Activated naive CD8-positive, alpha-beta T cell treated with anti-CD3 and anti-CD28 coated beads, Interleukin-2, amount 10 ng/mL, durations not matched to agents 7 days and 5 days (primary cell): ENCODE measurements around the gene SP140. TPM values are rescaled to one million over a fixed set of nuclear protein-coding genes. Genes with fewer than 3 reads are reported as not detected.

Experiments used
- ATAC-seq: fragments of 150-1000 bp; cut with Tn5 transposase; one replicate; pipeline ENCODE4 v1.10.0; 2021; ENCODE audit warnings: low read depth, moderate library complexity
- POLR2A ChIA-PET: fragments of 350-600 bp; sonication (Branson Sonifier 250); formaldehyde crosslinking; loops from one replicate; lab custom pipeline; 2021; ENCODE audit warnings: antibody characterized with exemption; lab: Charles Lee
- DNase-seq: peaks from one replicate; pipeline ENCODE4 v3.0.0; 2021
- H3K27ac Mint-ChIP-seq: one replicate; pipeline ENCODE4 v1.8.0; 2022; ENCODE audit warnings: mild to moderate bottlenecking, mixed read lengths
- H3K27me3 Mint-ChIP-seq: one replicate; pipeline ENCODE4 v1.8.0; 2022; ENCODE audit warnings: mild to moderate bottlenecking, moderate library complexity, mixed read lengths
- H3K36me3 Mint-ChIP-seq: one replicate; pipeline ENCODE4 v1.8.0; 2021; ENCODE audit warnings: mild to moderate bottlenecking, mixed read lengths
- H3K4me1 Mint-ChIP-seq: one replicate; pipeline ENCODE4 v1.8.0; 2021; ENCODE audit warnings: mixed read lengths
- H3K4me3 Mint-ChIP-seq: one replicate; pipeline ENCODE4 v1.8.0; 2022; ENCODE audit warnings: mild to moderate bottlenecking, moderate library complexity, mixed read lengths
- H3K9me3 Mint-ChIP-seq: one replicate; pipeline ENCODE4 v1.8.0; 2021; ENCODE audit warnings: mixed read lengths
- total RNA-seq, 2 experiments: library from RNA; stranded (reverse); gene quantifications; one replicate each; pipeline ENCODE4 v1.2.3, GENCODE V29; 2021

The SP140 gene
- 10 to 100 TPM; 58.7 to 61.4 TPM for total RNA-seq

DNA sequence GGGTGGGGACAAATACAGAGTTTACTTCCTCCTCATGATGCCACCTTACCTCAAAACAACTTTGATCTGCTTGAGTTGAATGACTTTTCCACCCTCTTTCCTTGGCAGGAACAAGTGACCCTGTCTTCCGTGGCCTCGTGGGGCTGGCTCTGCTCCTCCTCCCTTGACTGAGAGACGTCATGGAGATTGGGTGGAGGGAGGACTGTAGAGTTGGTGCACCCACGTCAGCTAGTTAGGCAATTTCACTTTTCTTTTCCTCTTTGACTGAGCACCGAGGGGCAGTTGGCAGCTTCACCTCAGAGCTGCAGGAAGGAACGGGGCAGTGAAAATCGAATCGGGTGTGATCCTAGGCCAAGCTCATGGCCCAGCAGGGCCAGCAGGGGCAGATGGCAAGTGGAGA is at the start of gene SP140:
Gene SP140 (plus strand): TSS at position 251 of the 400 bp plus-strand sequence. CDS start 109 bp downstream, at position 360.
- H3K4me1 Mint-ChIP-seq: peaks cover 52% of the 10 kb centered on the region

DNA sequence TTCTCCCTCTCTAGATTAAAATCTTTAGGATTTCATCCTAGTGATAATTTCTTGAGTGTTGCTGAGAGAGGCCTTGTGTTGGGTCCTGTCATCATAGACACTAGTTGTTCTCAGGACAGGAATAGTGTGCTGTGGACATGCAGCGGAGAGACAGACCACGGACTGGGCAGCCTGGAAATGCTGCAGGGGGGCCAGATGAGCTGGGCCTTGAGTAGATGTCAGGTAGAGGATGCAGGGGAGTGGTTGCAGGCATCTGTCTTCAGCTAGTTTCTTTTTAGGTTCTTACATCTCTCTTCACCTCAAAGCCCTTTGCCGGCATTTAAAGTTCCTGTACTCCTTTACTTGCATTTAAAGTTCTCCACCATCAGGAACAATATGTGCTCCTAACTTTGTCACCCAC is 48.5 kb upstream of the SP140 start:
- Mint-ChIP-seq H3K27me3 (no peaks in the 10 kb centered on the region), H3K4me1 (peaks cover 9% of the 10 kb centered on the region), H3K36me3 (peaks cover 56% of the 10 kb centered on the region), H3K27ac (peak overlapping the region; percentile 26), H3K4me3 (no peak overlapping the region), H3K9me3 (peaks cover 1% of the 10 kb centered on the region)
- ATAC-seq (no peak), DNase-seq (no peak)
- POLR2A ChIA-PET: interaction anchor here (0.5 kb wide), 1 partner anchor 178 kb away, joined by 4 read pairs; no protein-coding TSS in a partner anchor

More for the DNA sequence above, at the start of gene SP140:
- peak within 1 kb of the TSS; percentile 89 for H3K4me3 Mint-ChIP-seq
- POLR2A ChIA-PET: interaction anchor here (1.0 to 1.4 kb wide), 4 partner anchors 94 to 222 kb away, joined by 3 to 13 read pairs (median 5); partner anchors contain the start of genes SP100 and SP140L
- H3K27ac Mint-ChIP-seq: peak within 1 kb of the TSS; percentile 94
- DNase-seq: peak; percentile 58
- peaks cover 6% of the 10 kb centered on the region for H3K9me3 Mint-ChIP-seq
- H3K27me3 Mint-ChIP-seq: no peaks in the 10 kb centered on the region
- peaks cover 20% of the 10 kb centered on the region for H3K36me3 Mint-ChIP-seq
- ATAC-seq: peak; percentile 84

DNA sequence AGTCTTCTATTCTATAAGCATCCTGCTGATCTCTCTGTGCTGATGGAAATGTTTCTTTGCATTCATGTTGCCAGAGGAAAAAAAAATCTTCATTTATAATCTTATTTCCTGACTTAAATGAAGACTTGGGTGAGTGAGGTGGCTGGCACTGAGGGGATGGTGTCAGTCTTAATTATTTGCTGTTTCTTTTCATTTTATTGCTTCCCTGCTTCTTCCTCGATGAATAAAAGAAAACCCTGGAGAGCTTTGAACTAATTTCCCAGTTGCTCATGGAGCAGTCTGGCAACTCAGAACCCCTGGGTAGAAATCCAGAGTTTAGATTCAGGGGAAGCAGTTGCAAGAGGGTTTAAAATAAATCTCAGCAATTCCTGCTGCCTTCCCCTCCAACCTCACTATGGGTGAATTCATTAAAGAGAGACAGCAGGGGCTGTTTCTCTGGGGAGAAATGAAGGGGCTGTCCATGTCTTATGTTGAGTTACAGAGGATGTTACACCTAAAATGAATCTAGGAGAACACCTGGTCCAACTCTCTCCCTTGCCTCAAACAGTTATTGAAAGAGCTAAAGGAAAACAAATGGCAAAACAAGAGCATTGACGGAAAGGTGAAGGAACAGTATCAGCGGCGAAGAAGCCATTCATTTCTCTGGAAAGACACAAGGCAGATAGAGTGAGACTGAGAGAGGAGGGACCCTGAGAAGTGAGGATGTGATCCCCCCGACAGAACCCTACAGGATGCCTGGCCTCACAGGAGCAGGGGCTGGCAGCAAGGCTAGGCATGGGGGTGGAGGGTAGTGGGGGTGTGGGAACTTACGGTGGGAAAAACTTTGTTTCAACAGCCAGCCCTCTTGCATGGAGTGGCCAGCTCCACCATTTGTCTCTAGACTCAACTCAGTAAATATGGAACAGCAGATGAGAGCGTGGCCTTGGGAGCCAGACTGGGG is 46.7 kb upstream of the SP140 start:
- Mint-ChIP-seq H3K27ac (peak overlapping the region; percentile 74), H3K36me3 (peaks cover 65% of the 10 kb centered on the region), H3K9me3 (peaks cover 1% of the 10 kb centered on the region), H3K4me3 (no peak overlapping the region), H3K27me3 (no peaks in the 10 kb centered on the region), H3K4me1 (peaks cover 9% of the 10 kb centered on the region)
- DNase-seq (no peak), ATAC-seq (no peak)
- POLR2A ChIA-PET: no interaction called here

DNA sequence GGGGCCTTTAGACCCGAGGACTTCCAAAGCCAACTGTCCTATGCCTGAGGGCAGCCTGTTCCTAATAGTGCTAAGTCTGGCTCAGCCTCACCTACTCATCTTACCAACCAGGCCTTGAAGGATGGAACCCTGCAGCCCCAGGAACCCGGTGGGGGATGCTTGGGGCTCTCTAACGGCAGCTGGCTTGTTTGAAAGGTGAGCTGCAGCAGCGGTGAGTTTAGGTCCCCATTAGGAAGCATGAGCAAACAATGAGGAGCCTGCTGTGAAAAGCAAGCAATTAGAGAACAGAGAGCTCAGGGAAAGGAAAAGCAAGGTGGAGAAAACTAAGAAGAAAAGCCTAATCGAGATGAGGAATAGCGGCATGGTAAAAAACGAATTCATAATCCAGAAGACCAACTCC is 45.6 kb upstream of the SP140 start:
- ATAC-seq: no peak
- Mint-ChIP-seq H3K27ac (no peak overlapping the region), H3K4me1 (peaks cover 9% of the 10 kb centered on the region), H3K27me3 (no peaks in the 10 kb centered on the region), H3K36me3 (peaks cover 72% of the 10 kb centered on the region), H3K9me3 (peaks cover 1% of the 10 kb centered on the region), H3K4me3 (no peak overlapping the region)
- no peak for DNase-seq
- POLR2A ChIA-PET: no interaction called here

DNA sequence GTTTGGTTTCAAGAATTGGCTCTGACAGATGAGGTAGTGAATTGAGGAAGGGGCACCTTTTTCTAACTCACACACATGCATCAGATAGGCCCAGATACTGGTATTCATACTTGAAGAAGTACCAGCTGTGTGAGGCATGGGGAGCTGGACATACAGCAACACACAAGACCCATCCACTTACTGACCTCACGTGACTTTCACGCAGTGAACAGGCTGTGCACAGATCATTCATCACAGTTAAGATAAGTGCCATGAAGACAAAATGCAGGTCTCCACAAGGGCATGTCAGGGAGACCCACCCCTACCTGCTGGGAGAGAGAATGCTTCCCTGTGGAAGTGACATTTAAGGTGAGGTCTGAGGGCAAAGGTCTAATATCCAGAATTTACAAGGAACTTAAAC is 44.3 kb upstream of the SP140 start:
- Mint-ChIP-seq H3K36me3 (peaks cover 76% of the 10 kb centered on the region), H3K4me3 (no peak overlapping the region), H3K4me1 (peaks cover 7% of the 10 kb centered on the region), H3K27ac (peak overlapping the region; percentile 13), H3K27me3 (no peaks in the 10 kb centered on the region), H3K9me3 (peaks cover 1% of the 10 kb centered on the region)
- ATAC-seq: no peak
- POLR2A ChIA-PET: no interaction called here
- DNase-seq: no peak

DNA sequence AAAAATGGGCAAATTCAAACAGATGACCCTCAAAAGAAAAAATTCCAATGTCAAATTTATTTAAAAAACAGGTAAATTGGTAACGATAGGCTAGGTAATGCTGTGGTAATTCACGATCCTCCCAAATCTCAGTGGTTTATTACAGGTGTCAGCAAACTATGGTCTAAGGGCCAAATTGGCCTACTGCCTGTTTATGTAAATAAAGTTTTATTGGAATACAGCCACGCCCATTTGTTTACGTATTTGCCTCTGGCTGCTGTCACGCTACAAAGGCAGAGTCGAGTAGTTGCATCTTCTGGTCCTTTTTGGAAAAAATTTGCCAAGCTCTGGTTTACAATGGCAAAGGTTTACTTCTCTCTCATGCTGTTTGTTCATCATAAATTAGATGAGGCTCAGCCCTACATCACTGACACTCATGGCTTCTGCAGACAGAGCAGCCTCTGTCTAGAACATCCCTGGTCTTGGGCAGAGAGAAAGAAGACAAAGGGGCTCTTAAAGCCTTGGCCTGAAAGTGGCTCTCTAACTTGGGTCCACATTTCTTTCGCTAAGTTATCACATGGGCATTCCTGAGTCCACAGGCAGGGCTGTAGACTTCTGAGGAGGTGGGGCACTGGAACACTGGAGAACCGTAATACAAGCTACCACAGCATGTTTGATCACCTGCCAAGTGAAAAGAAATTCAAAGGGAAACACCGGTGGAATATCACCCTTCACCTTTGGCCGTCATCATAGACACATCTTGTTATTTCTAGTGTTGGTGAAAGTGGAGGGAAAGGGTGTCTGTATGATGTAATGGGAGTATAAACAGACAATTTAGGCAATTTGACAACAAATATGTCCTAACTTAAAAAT is 40.6 kb upstream of the SP140 start:
- peaks cover 80% of the 10 kb centered on the region for H3K36me3 Mint-ChIP-seq
- H3K27me3 Mint-ChIP-seq: no peaks in the 10 kb centered on the region
- no peak for DNase-seq
- H3K9me3 Mint-ChIP-seq: peaks cover 6% of the 10 kb centered on the region
- ATAC-seq: no peak
- POLR2A ChIA-PET: no interaction called here
- no peak overlapping the region for H3K27ac Mint-ChIP-seq
- peaks cover 2% of the 10 kb centered on the region for H3K4me1 Mint-ChIP-seq
- no peak overlapping the region for H3K4me3 Mint-ChIP-seq

DNA sequence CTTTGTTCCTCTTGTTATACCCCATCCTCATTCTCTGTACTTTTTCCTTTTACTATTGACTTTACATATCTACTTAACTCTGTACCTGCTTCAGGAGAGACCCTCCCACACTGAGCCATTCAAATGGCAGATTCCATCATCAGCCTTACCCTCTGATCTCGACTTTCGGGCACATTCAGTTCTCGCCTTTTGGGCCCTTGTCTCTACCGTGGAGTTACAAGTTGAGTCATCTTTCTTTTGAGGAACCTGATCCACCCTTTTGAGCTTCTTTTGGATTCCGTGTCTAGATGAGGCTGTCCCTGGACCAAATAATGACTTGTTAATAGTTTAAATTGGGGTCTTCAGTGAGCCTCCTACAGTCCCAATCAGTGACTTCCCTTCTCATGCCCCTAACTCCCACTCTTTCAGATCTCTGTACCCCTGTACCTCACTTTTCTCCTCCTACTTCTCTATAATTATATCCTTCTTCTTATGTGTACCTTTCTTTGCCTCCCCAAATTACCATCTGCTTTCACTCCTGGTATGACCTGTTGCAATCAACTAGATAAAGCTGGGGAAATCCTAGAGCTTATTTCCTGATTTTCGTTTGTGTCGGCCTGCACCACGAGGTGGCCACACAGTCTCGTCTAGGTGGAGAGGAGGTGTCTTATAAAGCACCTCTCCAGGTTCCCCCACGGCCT is 23.0 kb upstream of the SP140 start:
- Mint-ChIP-seq H3K27ac (peak overlapping the region; percentile 76), H3K9me3 (peaks cover 5% of the 10 kb centered on the region), H3K27me3 (no peaks in the 10 kb centered on the region), H3K4me3 (no peak overlapping the region), H3K4me1 (peaks cover 26% of the 10 kb centered on the region), H3K36me3 (peaks cover 75% of the 10 kb centered on the region)
- no peak for DNase-seq
- ATAC-seq: no peak
- POLR2A ChIA-PET: no interaction called here

DNA sequence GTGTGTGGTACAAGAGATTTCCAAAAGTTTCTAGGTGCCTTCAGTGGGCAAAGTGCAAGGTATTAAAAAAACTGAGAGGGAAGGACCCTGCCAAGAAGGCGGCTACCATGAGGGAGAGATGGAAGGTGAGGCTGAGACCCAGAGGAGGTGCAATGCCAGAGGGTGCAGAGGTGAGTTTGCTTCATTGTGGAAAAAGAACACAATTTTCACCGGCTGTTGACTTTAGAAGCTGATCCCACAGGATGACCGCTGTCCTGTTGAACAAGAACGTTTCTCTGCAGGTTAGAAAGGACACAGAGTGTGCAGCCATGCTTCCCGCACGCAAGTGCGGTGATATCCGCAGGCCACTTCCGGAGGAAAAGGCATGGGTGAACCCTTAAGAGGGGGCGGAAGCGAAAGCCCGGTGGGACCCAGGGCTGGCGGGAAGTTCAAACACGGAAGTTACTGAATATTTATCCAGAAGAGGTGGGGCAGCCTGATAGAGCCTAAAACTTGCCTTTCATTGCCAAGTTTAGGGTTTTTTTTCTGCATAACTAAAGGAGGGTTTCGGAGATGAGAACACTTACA is 22.3 kb upstream of the SP140 start:
- H3K9me3 Mint-ChIP-seq: peaks cover 5% of the 10 kb centered on the region
- H3K27me3 Mint-ChIP-seq: no peaks in the 10 kb centered on the region
- ATAC-seq: no peak
- peaks cover 26% of the 10 kb centered on the region for H3K4me1 Mint-ChIP-seq
- peaks cover 69% of the 10 kb centered on the region for H3K36me3 Mint-ChIP-seq
- DNase-seq: no peak
- POLR2A ChIA-PET: no interaction called here
- H3K27ac Mint-ChIP-seq: no peak overlapping the region
- no peak overlapping the region for H3K4me3 Mint-ChIP-seq

DNA sequence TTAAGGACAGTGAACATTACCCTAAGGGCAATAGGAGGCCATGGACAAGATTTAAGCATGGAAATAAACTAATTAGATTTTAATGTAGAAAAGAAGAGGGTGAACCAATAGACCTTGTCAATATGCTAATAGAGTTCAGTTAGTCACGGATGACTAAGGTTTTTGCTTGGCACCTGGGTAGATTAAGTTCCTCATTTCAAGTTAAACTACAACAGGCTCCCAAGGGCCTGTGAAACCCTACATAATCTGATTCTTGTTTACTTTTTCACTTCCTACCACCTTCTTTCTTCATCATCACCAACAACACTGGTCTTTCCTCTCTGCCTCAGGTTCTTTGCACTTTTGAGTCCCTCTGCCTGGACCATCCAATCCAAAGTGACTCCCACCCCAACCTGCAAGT is 20.5 kb upstream of the SP140 start:
- Mint-ChIP-seq H3K4me3 (no peak overlapping the region), H3K27me3 (no peaks in the 10 kb centered on the region), H3K9me3 (peaks cover 4% of the 10 kb centered on the region), H3K4me1 (peaks cover 26% of the 10 kb centered on the region), H3K27ac (peak overlapping the region; percentile 59), H3K36me3 (peaks cover 54% of the 10 kb centered on the region)
- no peak for ATAC-seq
- POLR2A ChIA-PET: interaction anchor here (0.6 to 2.1 kb wide), 2 partner anchors 122 to 211 kb away, joined by 3 to 5 read pairs; partner anchors contain the start of genes SP100 and SP140L
- DNase-seq: no peak

DNA sequence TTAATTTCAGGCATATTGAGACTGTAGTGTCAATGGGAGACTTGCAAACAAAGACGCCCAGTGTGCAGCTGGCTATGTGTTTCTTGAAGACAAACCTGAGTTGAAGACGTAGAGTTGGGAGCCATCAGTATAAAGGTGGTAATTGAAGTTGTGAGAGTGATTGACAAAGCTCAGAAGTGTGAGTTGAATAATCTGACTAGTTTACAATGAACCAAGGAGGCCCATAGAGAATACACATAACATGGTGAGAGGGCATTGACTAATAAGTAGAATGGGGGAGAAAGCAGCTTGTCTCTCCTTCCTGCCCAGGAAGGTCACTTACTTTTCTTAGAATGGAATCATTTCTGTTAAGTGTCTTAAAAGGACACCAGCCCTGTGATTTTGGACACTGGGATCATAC is 19.8 kb upstream of the SP140 start:
- Mint-ChIP-seq H3K4me1 (peaks cover 26% of the 10 kb centered on the region), H3K27me3 (no peaks in the 10 kb centered on the region), H3K27ac (peak overlapping the region; percentile 59), H3K9me3 (peaks cover 4% of the 10 kb centered on the region), H3K36me3 (peaks cover 47% of the 10 kb centered on the region), H3K4me3 (no peak overlapping the region)
- POLR2A ChIA-PET: interaction anchor here (0.6 to 2.1 kb wide), 2 partner anchors 122 to 210 kb away, joined by 3 to 5 read pairs; partner anchors contain the start of genes SP100 and SP140L
- ATAC-seq (no peak), DNase-seq (no peak)

DNA sequence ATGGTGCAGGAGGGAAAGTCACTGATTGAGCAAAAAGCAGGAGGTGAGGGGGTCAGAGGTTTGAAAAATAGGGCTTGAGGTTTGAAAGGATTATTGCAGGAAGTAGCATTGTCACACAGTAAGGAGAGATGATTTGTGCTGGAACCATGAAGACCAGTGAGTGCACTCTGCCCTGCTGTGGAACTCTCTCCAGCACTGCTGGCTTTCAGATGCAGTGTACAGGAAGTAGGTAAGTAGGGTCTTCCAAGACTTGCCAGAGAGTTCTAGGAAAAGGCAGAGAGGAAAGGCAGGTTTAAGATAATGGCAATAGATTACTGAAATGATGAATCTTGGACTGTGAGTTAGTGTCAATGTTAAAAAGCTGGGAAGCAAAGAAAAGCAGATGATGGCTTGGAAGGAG is 17.0 kb upstream of the SP140 start:
- peaks cover 30% of the 10 kb centered on the region for H3K4me1 Mint-ChIP-seq
- H3K36me3 Mint-ChIP-seq: peaks cover 43% of the 10 kb centered on the region
- no peak overlapping the region for H3K4me3 Mint-ChIP-seq
- POLR2A ChIA-PET: interaction anchor here (0.9 to 3.6 kb wide), 2 partner anchors 11 to 38 kb away, joined by 3 to 16 read pairs; partner anchors contain the start of gene SP110
- H3K27me3 Mint-ChIP-seq: no peaks in the 10 kb centered on the region
- no peak overlapping the region for H3K27ac Mint-ChIP-seq
- H3K9me3 Mint-ChIP-seq: no peaks in the 10 kb centered on the region
- DNase-seq (no peak), ATAC-seq (peak; percentile 51)

DNA sequence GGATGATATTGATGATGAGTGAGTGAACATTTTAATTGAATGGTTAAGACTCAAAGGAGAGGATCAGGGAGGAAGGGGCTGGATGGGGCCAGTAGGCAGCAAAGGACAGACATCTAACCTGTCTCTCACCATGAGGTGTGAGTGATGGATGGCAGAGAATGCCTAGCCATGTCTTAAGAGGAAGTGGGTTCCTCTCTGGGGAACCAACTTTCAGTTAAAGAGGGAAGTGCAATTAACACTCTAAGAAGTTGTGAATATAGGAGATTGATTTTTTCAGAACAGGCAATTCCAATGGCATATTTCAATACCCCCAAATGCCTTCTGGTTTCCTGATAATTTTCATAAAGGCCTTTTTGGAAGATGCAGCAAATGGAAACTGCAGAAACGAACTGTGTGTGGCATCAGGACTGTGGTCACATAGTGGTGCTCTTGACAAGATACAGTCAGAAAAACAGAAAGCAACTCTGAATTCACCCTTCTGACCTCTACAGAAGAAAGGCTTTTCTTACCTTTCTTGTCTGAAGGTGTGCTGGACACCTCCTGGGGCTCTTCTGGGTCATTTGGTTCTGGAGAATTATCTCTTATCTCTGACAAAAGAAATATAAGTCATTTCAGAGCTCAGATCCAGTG is 16.0 kb upstream of the SP140 start:
- peaks cover 39% of the 10 kb centered on the region for H3K4me1 Mint-ChIP-seq
- no peaks in the 10 kb centered on the region for H3K9me3 Mint-ChIP-seq
- POLR2A ChIA-PET: interaction anchor here (0.5 to 3.6 kb wide), 3 partner anchors 10 to 39 kb away, joined by 3 to 16 read pairs (median 3); partner anchors contain the start of gene SP110
- no peak overlapping the region for H3K27ac Mint-ChIP-seq
- no peak for DNase-seq
- ATAC-seq: peak; percentile 70
- no peaks in the 10 kb centered on the region for H3K27me3 Mint-ChIP-seq
- H3K4me3 Mint-ChIP-seq: no peak overlapping the region
- H3K36me3 Mint-ChIP-seq: peaks cover 44% of the 10 kb centered on the region
